ENCODE data around the gene PHLDA1.
A peak's percentile ranks its signal among the peaks of the same experiment; 100 is the strongest.

PHLDA1 gene

DNA sequence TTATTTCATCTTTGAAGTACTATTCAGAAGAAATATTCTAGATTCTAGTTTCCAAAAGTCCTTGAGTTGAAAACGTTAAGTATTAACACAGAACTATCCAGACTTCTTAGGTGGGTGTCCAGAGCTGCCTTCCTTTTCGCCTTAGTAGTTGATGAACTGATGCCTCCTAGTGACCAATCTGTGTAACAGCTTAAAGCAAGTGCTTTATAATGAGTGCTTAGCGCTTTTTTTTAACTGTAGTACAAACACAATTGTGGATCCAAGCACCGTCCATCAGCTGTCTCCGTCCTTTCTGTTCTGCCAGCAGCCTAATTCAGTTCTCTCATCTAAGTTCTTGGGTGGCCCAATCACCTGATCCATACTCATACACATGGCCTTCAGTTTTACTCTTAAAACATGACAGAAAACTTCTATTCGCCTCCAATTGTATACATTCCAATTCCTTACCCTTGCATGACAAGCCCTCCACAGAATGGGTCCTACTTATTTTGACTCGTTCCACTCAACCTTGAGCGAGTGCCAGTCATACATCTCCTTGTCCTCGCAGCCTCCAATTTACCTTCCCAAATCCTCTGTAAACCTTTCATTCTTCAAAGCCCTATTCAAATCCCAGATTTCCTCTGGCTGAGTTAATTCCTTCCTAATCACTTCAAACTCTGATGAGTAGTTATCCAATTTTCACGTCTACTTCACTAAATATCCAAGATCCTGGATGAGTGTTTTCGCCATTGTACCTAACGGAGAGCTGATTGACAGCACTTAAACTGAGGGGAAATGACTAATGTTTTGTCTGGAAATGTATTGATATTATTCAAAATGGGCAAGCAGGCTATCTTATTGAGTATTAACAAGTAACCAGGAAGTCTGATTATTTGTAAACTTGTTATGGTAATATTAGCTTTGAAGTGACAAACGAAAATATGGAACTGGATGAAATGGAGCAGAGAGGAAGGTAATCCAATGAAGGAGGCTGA lies 5.8 kb upstream of the PHLDA1 start:
- DNase-seq, result peak; percentile 79

DNA sequence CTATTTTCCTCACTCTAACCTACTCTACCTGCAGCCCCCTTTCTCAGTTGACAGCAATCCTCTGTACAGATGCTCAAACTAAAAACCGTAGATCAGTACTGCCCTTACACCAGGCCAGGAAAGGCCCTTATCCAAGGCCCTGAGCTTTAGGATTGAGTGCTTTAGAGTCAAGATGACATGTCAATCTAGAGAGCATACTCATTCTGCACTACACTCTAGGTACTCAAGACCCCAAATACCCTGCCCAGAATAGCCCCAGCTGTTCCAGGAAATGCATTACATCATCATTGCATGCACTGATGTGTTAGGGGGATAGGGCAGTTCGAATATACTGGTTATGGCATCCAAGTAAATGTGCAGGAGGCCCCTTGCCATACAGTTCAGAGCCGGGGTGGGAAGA lies 3.5 kb upstream of the PHLDA1 start:
- DNase-seq, result no peak

DNA sequence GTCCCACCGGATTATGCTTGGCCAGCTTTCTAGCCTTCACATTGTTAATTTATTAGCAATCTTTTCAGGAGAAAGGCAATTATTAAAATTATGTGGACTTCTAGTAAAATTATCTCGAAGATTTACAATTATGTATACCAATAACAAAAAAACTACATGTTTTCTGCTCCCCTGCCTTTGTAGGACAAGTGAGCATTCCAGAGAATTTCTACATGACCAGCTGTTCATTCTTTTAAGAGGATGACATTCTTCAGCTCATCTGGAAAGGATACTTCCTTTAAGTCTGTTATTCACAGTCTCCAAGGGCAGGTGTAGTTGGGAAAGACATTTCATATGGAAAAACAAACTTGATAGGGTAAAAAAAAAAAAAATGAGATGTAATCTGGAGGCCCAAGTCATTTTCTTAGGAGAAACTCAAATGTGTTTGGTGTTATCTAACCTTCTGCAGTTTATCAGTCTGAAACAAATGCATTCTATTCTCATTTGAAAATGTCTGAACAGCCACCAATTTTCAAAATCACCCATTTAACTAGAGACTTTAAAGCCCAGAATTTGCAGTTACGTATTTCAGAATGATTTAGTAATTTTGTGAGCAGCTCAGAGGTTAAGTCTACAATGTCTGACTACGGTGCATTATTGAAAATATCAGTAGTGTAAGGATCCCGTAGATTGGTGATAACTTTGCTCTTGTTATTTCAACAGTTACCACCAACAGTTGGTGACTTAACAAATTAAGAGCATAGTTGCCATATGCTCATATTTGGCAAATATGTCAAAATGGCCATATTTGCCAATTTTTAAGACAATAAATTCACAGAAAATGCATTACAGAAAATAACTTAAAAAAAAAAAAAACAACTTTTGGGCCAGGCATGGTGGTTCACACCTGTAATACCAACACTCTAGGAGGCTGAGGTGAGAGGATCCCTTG lies 1.8 kb upstream of the PHLDA1 start:
- no peak for DNase-seq

DNA sequence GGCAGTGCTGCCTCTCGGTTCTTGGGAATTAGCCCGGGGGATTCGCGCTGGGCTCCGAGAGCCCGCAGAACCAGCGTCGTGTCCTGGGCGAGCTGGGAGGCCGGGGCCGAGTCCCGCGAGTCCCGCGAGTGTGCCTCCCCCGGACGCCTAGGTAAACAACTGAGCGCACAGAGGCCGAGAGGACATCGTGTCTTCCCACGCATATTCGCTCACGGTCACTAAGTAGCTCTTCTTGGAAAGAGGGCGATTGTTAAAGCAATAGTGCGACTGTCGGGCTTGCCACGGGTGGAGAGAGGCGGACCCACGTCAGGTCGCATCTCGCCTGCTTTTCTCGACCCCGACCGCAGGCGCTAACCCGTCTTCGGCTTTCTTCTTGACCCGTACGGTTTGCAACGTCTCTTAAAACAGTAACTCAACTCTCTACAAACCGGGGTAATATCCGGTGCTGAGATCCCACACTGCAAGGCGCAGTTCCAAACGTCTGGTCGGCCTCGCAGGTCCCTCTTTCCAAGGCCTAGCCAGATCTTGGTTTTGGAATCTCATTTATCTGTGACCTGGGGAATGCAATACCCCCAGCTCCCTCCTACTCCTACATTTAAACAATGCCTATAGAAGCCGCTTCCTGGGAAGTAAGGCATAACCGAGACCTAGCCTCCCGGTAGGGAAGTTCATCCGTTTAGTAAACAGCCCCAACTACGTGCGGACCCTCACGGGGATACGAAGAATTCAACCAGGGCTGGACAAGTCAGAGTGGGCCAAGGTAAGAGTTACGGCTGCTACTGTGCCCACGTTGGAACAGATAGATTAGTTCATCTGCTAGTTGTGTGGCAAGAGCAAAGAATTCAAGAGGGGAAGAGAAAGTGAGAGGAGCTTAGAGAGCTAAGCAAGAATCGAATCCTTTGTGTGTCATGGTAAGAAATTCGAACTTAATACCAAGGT lies 736 bp upstream of the PHLDA1 start:
- no peak for DNase-seq

DNA sequence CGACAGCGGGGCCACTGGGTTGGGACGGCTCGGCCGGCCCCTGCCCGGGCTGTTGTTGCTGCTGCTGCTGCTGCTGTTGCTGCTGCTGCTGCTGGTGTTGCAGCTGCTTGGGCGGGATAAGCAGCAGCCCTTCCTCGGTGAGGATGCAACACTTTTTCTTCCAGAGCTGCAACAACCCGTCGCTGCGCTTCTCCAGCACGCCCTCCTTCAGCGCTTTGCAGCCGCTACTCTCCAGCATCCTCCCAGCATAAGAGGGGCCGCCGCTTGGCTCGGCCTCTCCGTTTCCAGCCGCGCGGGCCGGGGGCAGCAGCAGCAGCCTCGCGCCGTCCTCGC lies 529 bp downstream of the PHLDA1 start:
- no peak for DNase-seq

DNA sequence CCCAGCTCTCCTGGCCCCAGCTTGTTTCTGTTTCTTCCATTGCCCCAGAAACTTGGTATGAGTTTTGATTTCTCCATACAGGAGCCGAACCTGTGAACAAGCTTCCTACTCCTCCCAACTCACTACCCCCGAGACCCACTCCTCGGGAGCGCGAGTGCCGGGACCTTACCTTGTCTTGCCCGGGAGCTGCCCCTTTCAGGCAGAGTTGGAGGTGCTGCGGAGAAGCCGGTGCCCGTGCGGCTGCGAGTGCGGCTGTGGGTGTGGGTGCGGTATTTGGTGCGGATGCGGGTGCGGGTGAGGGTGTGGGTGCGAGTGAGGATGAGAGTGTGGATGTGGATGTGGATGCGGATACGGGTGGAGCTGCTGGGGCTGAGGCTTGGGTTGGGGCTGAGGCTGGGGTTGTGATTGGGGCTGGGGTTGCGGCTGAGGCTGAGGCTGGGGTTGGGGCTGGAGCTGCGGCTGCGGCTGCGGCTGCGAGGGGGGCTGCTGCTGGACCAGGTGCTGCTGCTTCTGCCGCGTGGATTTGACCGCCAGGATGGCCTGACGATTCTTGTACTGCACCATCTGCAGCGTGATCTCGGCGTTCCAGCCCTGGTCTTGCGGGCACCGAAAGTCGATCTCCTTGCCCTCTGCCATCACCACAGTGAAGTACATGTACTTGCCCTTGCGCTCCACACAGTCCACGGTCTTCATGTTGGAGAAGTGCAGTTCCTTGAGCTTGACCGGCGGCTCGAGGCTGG lies 1.1 kb downstream of the PHLDA1 start:
- no peak for DNase-seq

DNA sequence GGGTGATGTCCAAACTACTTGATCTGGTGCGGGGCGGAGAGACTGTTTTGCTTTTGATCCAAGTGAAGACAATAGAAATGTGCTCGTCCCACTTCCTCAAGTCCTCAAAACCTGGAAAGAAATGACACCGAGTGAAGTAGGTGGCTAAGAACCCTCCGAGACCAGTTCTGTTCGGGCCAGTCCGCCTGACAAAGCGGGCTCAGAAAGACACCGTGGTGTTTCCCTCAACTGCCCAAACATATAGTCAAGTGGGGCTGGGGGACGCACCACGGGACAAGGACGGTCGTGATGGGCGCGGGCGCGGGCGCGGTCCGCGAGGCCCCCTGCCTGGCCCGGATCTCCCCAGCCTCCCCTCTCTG lies 1.6 kb downstream of the PHLDA1 start:
- no peak for DNase-seq

DNA sequence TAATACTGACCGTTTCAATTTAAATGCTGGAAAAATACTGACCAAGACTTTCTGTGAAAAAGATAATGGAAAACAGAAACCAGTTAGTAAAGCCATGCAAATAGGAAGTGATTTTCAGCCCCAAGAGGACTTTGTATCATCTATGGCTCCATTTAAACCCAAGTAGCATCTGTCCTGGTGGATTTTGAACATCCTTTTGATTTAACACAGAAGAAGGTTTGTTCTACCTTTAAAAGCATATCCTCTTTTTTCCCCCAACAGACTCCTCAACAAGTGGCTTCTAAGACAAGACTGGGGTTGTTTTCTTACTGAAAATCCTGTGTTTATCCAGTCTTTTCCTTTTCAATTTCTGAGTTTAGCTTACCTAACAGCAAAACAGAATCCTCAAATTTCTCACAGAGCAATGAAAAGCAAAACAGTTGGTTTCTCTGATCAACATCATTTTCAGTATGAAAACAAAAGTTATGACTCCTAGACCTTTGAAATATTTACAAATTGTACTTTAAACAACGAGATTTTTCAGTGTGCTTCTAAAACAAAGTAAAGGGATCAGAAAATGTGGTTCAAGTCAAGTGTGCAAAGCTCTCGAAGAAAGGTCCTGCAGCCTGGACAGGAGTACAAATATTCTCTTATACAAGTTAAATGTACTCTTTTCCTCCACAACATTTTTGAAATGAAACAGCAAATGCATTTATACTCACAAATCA lies 2.9 kb downstream of the PHLDA1 start:
- no peak for DNase-seq

DNA sequence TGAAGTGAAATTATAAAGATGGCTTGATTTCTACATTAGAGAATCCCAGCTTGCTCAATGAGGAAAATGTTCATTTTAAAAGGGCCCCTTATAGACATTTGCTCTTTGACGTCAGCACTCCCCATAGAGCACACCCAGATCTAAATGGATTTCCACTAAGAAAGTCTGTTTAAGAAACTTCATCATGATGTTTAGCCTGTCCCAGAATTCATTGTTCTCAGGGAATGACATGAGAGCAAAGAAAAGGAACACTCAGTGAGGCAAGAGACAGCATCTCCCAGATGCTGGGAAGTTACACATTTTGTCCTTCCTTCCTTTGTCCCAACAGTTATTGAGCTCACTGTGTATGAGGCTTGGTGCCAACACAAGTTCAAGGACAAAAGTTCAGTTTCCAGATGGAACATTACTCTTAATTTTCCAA lies 4.9 kb downstream of the PHLDA1 start:
- DNase-seq, result no peak

DNA sequence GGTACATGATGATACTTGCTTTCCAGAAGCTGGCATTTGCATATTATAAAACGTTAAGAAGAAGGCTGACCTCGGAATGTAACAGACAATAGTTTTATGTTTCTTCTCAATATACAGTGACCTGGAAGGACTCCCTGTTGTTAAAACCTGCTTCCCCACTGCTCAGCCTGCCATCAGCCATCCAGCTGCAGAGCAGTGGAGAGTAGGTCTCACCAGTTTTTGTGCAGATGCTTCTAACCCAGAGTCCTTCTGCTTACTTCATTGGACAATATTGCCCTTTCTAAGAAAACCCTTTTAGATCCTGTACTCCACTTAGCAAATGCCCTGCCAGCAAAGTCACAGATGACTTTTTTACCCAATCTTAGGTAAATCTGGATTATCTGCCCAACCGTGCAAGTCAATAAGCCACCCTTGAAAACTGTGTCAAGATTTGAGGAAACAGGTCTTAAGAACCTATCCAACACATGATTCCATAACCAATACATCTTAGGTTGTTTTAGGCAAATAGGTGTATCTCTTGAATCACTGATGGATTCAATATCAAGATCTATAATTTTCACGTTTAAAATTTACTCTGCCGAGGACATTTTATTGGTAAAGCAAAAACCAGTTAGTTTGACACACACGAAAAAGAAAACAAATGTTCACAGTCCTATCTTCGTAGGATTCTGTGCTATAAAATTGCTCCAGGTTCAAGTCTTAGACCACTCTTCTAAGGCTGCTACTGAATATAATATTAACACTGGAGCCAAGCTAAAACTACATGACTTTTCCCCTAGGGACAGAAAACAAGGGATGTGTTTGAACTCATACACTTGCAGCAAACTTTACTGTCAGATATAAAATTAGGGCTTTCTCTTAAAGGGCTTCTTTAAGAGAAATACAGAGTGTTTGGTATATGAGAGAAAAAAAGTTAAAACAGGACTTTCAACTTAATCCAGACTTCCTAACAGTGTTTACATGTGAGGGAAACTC lies 5.7 kb downstream of the PHLDA1 start:
- DNase-seq, result no peak

DNA sequence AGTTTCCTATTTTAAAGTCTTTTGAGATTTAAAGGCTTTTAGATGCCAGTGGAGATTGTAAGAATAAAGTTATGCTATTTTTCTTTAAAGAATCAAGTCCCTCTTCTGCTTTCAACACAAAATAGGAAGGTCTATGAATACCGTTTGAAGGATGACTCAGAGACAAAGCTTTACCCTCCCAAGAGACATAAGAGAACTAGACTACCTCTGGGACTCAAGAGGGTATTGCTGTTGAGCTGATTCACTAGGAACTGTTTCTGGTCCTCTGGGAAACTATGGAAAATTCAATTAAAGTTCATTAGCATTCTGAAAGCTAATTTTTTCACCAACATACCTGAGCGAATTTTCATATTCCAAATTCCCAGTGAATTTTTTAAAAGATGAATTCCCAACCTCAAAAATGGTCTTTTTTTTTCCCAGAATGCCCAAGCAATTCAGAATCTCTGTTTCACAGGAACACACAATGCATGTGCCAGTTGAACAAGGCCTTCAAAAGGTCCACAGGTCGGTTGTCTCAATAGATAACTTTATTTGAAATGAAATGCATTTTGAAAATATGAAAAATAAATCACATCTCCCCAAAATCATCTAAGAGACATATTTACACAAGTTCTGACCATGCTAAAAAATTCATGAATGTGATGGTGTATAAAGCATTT lies 6.5 kb downstream of the PHLDA1 start:
- no peak for DNase-seq

DNA sequence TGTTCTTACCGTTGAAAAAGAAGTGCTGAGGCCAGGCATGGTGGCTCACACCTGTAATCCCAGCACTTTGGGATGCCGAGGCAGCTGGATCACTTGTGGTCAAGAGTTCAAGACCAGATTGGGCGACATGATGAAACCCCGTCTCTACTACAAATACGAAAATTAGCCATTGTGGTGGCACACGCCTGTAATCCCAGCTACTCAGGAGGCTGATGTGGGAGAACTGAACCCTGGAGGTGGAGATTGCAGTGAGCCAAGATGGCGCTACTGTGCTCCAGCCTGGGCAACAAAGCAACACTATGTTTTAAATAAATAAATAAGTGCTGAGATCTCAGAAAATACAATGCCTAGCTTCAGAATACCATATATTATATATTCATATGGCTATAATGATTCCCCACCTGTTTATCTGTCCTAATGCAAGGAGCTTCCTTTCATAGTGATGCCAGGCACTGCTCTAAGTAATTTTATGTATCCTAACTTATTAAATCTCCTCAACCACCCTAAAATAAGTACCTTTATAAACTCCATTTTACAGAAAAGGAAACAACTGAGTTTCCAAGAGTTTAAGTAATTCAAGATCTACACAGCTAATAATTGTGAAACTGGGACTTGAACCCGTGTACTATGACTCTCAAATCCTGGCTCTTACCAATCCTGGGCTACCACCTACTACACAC lies 7.3 kb downstream of the PHLDA1 start:
- DNase-seq, result no peak

DNA sequence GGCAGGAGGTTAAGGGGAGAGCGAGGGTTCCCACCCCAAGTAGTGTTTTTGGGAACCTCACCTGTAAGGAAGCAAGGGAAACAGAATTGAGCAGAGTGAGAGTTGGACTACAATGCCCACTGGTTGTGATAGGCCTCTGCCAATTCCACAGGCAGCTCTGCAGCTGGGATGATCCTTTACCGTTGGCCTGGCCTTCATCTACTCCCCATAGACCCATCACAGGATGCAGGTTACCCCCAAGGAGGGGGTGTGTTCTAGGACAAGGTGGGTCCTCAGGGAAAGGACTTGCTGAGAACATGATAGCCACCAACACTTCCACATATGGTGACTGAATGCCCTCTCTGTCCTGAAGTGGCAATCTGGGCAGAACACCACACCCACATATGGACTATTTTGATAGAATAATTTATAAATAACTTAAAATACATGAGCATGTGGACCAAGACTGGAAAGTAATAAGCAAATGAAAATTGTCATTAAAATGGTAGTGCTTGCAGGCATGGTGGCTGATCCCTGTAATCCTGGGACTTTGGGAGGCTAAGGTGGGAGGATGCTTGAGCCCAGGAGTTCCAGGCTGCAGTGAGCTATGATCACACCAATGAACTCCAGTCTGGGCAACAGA lies 8.4 kb downstream of the PHLDA1 start:
- no peak for DNase-seq

DNA sequence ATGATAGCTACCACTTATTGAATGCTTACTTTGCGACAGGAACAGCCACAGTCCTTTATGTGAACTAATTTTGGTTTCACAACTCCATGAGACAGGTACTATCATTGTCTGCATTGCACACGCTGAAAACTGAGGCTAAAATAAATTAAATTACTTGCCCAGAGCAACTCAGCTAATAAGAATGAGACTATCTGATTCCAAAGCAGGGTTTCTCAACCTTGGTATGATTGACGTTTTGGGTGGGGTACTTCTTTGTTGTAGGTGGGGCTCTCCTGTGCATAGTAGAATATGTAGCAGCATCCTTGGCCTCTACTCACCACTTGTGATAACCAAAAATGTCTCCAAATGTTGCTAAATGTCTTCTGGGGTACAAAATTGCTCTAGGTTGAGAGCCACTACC lies 9.1 kb downstream of the PHLDA1 start:
- DNase-seq, result no peak

DNA sequence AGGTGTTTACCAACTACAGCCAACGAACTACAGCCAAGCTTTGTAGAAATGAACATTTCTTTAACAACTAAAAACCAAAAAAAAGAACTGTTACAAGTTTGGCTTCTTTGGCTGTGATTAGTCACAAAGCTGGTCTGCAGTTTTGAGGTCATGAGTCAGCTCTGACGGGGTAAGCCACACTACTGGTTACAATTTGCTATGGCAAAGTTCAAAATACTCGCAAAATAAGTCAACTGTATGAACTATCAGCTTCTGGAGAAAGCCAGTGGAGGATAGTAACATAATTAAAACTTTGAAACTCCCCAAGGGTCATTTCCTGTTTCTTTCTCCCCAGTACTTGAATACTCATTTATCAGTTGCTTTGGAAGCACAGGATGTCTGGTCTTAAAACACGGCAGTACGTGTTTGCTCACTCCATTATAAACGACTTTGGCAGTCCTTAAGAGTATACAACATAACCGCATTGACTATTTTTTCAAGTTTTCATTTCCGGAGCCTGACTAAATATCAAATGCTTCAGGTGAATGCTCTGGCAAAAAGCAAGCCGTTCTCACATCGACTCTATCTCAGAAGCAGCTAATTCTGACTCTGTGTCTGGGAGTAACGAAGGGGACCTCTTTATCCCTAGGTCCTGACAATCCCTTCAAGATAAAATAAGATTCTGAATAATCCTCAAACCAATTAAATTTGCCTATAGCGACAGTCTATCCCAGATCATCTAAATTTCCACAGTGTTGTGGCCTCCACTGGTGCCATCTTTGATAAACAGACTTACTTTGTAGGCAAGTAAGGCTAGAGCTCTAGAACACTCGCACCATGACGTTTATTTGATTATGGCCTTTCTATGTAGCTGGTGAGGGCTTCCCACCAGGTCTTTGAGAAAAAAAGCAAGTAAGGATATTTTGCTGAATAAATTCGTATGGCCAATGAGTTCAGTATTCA lies 10.6 kb downstream of the PHLDA1 start:
- DNase-seq, result no peak

DNA sequence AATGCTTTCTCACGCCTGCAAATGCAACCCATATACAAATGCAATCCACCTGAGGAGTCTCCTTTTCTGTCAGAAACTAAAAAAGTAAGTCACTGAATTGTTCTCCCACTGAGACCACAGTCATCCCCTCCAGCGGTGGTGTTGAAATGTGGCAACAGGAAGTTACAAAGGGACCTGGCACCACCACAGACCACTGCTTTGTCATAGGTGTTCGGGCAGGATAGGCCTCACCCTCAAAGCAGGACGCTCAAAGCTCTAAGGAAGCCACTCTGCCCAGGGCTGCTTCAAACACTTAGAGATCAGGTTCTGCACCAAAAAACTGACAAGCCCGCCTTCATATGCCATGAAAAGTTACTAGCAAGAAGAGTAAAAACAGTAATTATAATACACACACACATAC lies 11.3 kb downstream of the PHLDA1 start:
- no peak for DNase-seq

DNA sequence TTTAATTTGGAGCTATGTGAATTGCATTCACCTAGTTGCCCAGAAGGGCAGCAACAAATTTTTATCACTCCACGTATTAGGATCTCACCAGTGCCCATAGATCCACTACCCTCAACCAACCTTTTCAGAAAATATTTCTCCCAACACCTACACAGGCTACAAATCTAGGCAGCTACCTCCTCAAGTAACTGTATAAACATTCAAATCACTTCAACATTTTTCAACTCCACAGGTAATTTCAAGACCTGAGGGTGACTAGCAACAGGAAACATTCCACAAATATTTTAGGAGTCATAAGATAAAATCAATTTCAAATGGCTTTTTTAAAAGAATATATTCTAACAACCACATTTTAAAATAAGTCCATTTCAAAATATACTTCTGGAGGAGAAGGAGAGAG lies 12.9 kb downstream of the PHLDA1 start:
- DNase-seq, result no peak

Data from NCI-H2081 treated with DMSO at 0.1 percent for 48 hours (cell line).